Calu3 (cell line): ENCODE data around the gene ZBTB25. TPM values are rescaled to one million over a fixed set of nuclear protein-coding genes. Genes with fewer than 3 reads are reported as not detected.
A peak's percentile ranks its signal among the peaks of the same experiment; 100 is the strongest.

Source experiments
- BruUV-seq: library from RNA; stranded (reverse); fragments of 400-500 nt; replicated peaks from 2 replicates; lab custom pipeline; 2021; lab: Mats Ljungman, UMichigan
- CTCF ChIA-PET: fragments of 300-600 bp; sonication (Branson Sonifier 250); formaldehyde crosslinking; loops from one replicate; lab custom pipeline; 2022; ENCODE audit warnings: antibody characterized with exemption; lab: Charles Lee
- DNase-seq: peaks from one replicate; pipeline ENCODE4 v3.0.0; 2022
- H3K27ac Mint-ChIP-seq: one replicate; pipeline ENCODE4 v1.8.0; 2022; ENCODE audit warnings: mixed read lengths; ENCODE audit not compliant: unreplicated experiment
- H3K27me3 Mint-ChIP-seq: one replicate; pipeline ENCODE4 v1.8.0; 2022; ENCODE audit warnings: mixed read lengths; ENCODE audit not compliant: unreplicated experiment
- H3K36me3 Mint-ChIP-seq: one replicate; pipeline ENCODE4 v1.8.0; 2022; ENCODE audit warnings: mild to moderate bottlenecking, moderate library complexity, mixed read lengths; ENCODE audit not compliant: insufficient read depth, unreplicated experiment
- H3K4me1 Mint-ChIP-seq: one replicate; pipeline ENCODE4 v1.8.0; 2022; ENCODE audit warnings: mild to moderate bottlenecking, low read depth, mixed read lengths; ENCODE audit not compliant: unreplicated experiment
- H3K4me3 Mint-ChIP-seq: one replicate; pipeline ENCODE4 v1.8.0; 2022; ENCODE audit warnings: mild to moderate bottlenecking, low read depth, moderate library complexity, mixed read lengths; ENCODE audit not compliant: unreplicated experiment
- H3K9me3 Mint-ChIP-seq: one replicate; pipeline ENCODE4 v1.8.0; 2022; ENCODE audit warnings: low read depth, mixed read lengths; ENCODE audit not compliant: unreplicated experiment
- intact Hi-C: fragments of 100-400 bp; cut with micrococcal nuclease; formaldehyde crosslinking; loops from one replicate; pipeline ENCODE4 v1.10.0; 2022; ENCODE audit not compliant: unreplicated experiment
- total RNA-seq: library from RNA; stranded (reverse); gene quantifications from 2 replicates; pipeline ENCODE4 v1.2.3, GENCODE V29; 2022
- TF ChIP-seq, protein P1 (sequence below): fragments of 200-600 bp; IDR thresholded peaks from one replicate; pipeline ENCODE4 v1.8.0; 2022; ENCODE audit warnings: antibody characterized with exemption; ENCODE audit not compliant: unreplicated experiment

Gene ZBTB25
- total RNA-seq, 1 experiment from 2014 or later: 11.3 TPM

- peaks cover 39% of the 10 kb centered on the region for H3K27me3 Mint-ChIP-seq
- no peak for DNase-seq
- TF ChIP-seq, protein P1, sequence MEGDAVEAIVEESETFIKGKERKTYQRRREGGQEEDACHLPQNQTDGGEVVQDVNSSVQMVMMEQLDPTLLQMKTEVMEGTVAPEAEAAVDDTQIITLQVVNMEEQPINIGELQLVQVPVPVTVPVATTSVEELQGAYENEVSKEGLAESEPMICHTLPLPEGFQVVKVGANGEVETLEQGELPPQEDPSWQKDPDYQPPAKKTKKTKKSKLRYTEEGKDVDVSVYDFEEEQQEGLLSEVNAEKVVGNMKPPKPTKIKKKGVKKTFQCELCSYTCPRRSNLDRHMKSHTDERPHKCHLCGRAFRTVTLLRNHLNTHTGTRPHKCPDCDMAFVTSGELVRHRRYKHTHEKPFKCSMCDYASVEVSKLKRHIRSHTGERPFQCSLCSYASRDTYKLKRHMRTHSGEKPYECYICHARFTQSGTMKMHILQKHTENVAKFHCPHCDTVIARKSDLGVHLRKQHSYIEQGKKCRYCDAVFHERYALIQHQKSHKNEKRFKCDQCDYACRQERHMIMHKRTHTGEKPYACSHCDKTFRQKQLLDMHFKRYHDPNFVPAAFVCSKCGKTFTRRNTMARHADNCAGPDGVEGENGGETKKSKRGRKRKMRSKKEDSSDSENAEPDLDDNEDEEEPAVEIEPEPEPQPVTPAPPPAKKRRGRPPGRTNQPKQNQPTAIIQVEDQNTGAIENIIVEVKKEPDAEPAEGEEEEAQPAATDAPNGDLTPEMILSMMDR: no peak
- no peaks in the 10 kb centered on the region for H3K36me3 Mint-ChIP-seq
- peak overlapping the region; percentile 52 for H3K4me3 Mint-ChIP-seq
- H3K27ac Mint-ChIP-seq: no peak overlapping the region
- intact Hi-C loops: loop anchor here (10.0 kb wide), 1 partner anchor 336 kb away; no protein-coding TSS in a partner anchor
- no peaks in the 10 kb centered on the region for H3K4me1 Mint-ChIP-seq
- no peaks in the 10 kb centered on the region for H3K9me3 Mint-ChIP-seq
- no TSS peak for BruUV-seq
- CTCF ChIA-PET: no interaction called here
Measured at GRCh38 chr14:64549016-64549415, 45.4 kb upstream of the ZBTB25 start.

GRCh38 chr14:64544607-64545312 is 41.1 kb upstream of the ZBTB25 start:
- BruUV-seq: no TSS peak
- intact Hi-C loops: loop anchor here (5.0 to 10.0 kb wide), 2 partner anchors 218 to 340 kb away; no protein-coding TSS in a partner anchor
- Mint-ChIP-seq H3K27me3 (no peaks in the 10 kb centered on the region), H3K4me1 (peaks cover 9% of the 10 kb centered on the region), H3K27ac (no peak overlapping the region), H3K9me3 (no peaks in the 10 kb centered on the region), H3K4me3 (no peak overlapping the region), H3K36me3 (peaks cover 16% of the 10 kb centered on the region)
- no peak for DNase-seq
- TF ChIP-seq, protein P1: no peak
- CTCF ChIA-PET: interaction anchor here (0.7 kb wide), 1 partner anchor 442 kb away, joined by 3 read pairs; the partner anchor contains the start of gene FNTB

- no peaks in the 10 kb centered on the region for H3K27me3 Mint-ChIP-seq
- peaks cover 9% of the 10 kb centered on the region for H3K4me1 Mint-ChIP-seq
- peak overlapping the region; percentile 72 for H3K4me3 Mint-ChIP-seq
- TF ChIP-seq, protein P1: no peak
- no peaks in the 10 kb centered on the region for H3K9me3 Mint-ChIP-seq
- CTCF ChIA-PET: no interaction called here
- no TSS peak for BruUV-seq
- peaks cover 28% of the 10 kb centered on the region for H3K36me3 Mint-ChIP-seq
- intact Hi-C loops: loop anchor here (5.0 to 10.0 kb wide), 2 partner anchors 219 to 342 kb away; no protein-coding TSS in a partner anchor
- no peak for DNase-seq
- no peak overlapping the region for H3K27ac Mint-ChIP-seq
Measured at GRCh38 chr14:64542836-64543201, 39.2 kb upstream of the ZBTB25 start.

GRCh38 chr14:64541972-64542835 is 38.6 kb upstream of the ZBTB25 start:
- no TSS peak for BruUV-seq
- peak overlapping the region; percentile 72 for H3K4me3 Mint-ChIP-seq
- peaks cover 28% of the 10 kb centered on the region for H3K36me3 Mint-ChIP-seq
- no peak for DNase-seq
- no peak overlapping the region for H3K27ac Mint-ChIP-seq
- no peaks in the 10 kb centered on the region for H3K27me3 Mint-ChIP-seq
- TF ChIP-seq, protein P1: no peak
- H3K4me1 Mint-ChIP-seq: peaks cover 9% of the 10 kb centered on the region
- CTCF ChIA-PET: no interaction called here
- intact Hi-C loops: loop anchor here (5.0 to 10.0 kb wide), 2 partner anchors 220 to 343 kb away; no protein-coding TSS in a partner anchor
- no peaks in the 10 kb centered on the region for H3K9me3 Mint-ChIP-seq
